ENCODE measurements around the gene FBN3. TPM values are rescaled to one million over a fixed set of nuclear protein-coding genes. Genes with fewer than 3 reads are reported as not detected.
"Not testable (repeated sequence)": the region's sequence is repeated elsewhere in the genome, so short reads cannot be mapped to it uniquely, and the experiment has no call there.

The FBN3 gene
- total RNA-seq (2014; rRNA removed; shearing (Covaris generic)): not detected in 2 replicates

DNA sequence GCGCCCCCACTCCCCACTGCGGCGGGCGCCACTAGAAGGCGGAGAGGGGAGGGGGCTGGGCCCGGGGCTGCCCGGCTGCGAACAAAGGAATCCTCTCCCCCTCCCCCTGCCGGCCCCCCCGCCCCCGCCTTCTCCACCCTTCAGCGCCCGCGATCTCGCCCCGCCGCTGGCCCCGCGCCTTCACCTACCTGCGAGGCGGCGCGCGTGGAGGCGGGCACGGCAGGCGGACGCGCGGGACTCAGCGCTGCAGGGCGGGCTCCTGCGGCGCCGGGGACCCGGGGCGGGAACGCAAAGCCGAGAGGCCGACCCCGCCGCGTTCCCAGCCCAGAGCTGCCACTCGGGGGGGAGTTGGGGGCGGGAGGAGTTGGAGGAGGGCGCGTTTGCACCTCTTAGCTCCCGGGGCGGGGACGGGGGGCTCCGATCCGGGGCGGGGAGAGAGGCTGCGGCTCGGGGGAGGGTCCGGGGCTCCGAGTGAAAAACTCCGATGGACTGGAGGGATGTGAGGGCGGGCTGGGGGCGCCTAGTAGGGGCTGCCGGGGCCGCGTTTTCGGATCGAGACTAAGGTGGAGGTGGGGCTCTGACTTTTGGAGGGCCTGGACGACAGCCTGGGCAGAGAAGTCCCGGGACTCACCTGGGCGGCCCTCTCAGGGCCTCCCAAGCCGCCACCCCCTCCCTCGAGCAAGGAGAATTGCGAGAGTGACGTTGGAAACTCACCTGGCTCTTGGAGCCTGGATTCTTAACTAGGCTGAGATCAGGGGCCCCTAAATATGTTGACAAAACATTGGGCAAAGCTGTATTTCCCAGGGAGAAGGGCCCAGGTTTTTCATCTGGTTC, at the start of gene FBN3:
FBN3 (minus strand) TSS at position 332 of the 834 bp plus-strand sequence. CDS start 2,112 bp downstream, outside the sequence.
- Histone ChIP-seq H3K36me3 (no peaks in the 10 kb centered on the region), H3K4me3 (no peak within 1 kb of the TSS), H3K27ac (no peak within 1 kb of the TSS), H3K9me3 (replicated peaks) (no peaks in the 10 kb centered on the region), H3K27me3 (replicated peaks) (peaks cover 54% of the 10 kb centered on the region), H3K4me1 (replicated peaks) (no peaks in the 10 kb centered on the region)
- DNase-seq (ENCODE audit: low read depth in 1 of 2, low spot score in 2 of 2): no peak

DNA sequence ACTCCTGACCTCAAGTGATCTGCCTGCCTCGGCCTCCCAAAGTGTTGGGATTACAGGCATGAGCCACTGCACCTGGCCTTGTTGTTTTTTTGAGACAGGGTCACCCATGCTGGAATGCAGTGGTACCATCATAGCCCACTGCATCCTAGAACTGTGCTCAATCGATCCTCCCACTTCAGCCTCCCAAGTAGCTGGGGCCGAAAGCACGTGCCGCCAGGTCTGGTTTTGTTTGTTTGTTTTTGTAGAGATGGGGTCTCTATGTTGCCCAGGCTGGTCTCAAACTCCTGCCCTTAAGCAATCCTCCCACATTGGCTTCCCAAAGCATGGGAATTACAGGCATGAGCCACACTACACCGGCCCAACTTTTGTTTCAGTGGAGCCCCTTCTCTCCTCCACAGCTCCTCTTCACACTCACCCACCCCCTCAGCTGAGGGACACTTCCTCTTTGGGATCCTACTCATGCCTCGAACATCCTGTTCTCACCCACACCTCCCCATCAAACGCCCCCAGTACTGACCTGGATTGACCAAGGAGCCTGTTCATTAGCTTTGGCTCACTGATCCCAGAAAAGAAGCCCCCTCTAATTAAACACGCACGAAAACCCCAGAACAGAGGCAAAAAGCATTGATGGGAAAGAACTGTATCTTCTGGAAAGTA, 47.0 kb upstream of the FBN3 start:
- DNase-seq (ENCODE audit: low read depth in 1 of 2, low spot score in 2 of 2): no peak
- H3K36me3 ChIP-seq: no peaks in the 10 kb centered on the region
- no peak overlapping the region for H3K27ac ChIP-seq

DNA sequence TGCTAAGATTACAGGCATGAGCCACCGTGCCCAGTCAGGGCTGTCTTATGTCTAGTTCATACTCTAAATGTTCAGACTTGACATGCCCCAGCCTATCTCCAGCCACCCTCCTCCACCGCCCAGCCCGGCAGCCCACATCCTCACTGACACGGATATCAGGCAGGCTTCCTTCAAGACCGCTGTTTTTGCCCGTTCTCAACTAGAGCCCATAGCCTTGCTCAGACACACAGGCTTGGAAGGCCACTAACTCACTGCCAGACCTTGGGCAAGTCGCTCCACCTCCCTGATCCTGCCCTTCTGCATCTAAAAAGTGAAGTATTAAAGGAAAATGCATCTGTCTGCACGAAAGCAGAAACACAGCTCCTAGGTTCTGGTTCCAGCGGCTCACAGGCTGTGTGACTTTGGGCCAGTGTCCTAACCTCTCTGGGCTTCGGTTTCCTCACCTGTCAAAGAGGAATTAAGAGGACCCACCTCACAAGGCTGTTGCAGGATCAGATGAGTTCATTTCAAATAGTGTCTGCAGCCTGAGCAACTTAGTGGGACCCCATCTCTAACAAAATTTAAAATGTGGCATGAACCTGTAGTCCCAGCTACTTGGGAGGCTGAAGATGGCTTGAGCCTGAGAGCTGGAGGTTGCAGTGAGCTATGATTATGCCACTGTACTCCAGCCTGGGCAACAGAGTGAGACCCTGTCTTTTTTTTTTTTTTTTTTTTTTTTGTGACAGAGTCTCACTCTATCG, 45.3 kb upstream of the FBN3 start:
- Histone ChIP-seq H3K36me3 (no peaks in the 10 kb centered on the region), H3K27ac (no peak overlapping the region), H3K27me3 (replicated peaks) (no peaks in the 10 kb centered on the region), H3K9me3 (replicated peaks) (no peaks in the 10 kb centered on the region), H3K4me1 (replicated peaks) (no peaks in the 10 kb centered on the region), H3K4me3 (no peak overlapping the region)
- DNase-seq (ENCODE audit: low read depth in 1 of 2, low spot score in 2 of 2): no peak

More for the DNA sequence above, 47.0 kb upstream of the FBN3 start:
- Histone ChIP-seq H3K4me1 (replicated peaks) (no peaks in the 10 kb centered on the region), H3K27me3 (replicated peaks) (peaks cover 2% of the 10 kb centered on the region), H3K9me3 (replicated peaks) (no peaks in the 10 kb centered on the region), H3K4me3 (no peak overlapping the region)

DNA sequence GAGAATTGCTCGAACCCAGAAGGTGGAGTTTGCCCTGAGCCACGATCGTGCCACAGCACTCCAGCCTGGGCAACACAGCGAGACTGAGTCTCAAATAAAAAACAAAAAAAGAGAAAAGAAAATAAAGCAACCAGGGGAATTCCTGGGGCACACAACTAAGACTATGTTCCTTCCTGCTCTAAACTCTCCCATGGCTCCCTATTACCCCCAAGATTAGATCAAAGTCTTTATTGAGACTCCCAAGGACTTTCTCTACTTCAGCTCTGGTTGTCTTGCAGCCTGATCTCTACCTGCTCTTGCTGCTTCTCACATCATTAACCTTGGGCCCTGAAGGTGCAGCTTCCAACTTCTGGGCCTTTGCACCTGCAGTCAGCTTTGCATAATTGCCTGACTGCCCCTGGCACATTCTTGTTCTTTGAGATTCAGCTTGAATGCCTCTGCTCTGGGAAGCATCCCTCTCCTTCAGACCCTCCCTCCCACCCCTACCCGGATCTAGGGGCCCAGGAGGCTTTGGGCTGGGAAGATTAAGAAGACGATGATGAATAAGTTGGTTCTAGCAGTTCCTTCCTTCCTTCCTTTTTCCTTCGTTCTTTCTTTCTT, 42.9 kb upstream of the FBN3 start:
- no peaks in the 10 kb centered on the region for H3K36me3 ChIP-seq

DNA sequence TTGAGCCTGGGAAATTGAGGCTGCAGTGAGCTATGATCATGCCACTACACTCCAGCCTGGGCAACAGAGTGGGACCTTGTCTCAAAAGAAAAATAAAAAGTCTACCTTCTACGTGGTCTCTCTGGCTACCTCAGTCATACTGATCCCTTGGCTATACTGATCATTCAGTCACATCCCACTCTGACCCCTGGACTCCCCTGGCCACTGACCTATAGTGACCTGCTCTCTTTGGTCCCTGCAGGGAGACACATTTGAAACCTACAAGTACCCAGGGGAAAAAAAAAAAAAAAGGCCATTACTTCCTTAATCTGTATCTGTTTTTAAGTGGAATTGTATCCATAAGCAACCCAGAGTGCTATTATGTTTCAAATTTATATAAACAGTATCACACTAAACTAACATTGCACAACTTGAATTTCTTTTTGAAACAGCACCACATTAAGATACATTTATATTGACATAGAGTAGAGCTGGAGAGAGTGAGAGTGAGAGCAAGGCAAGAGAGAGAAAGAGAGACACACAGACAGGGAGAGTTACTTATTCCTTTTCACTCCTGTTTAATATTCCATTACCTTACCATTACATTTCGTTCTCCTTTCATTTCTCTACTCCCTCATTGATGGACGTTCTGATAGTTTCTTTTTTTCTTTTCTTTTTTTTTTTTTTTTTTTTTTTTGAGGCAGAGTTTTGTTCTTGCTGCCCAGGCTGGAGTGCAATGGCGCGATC, 36.1 kb upstream of the FBN3 start:
- no peak for DNase-seq (ENCODE audit: low read depth in 1 of 2, low spot score in 2 of 2)
- H3K4me3 ChIP-seq: no peak overlapping the region
- no peaks in the 10 kb centered on the region for H3K9me3 ChIP-seq (replicated peaks)
- no peaks in the 10 kb centered on the region for H3K36me3 ChIP-seq
- H3K27ac ChIP-seq: no peak overlapping the region
- H3K27me3 ChIP-seq (replicated peaks): no peaks in the 10 kb centered on the region; the same call in 1 of the 2 replicates
- no peaks in the 10 kb centered on the region for H3K4me1 ChIP-seq (replicated peaks)

More for the DNA sequence above, 42.9 kb upstream of the FBN3 start:
- H3K27ac ChIP-seq: no peak overlapping the region
- no peaks in the 10 kb centered on the region for H3K9me3 ChIP-seq (replicated peaks)
- H3K27me3 ChIP-seq (replicated peaks): no peaks in the 10 kb centered on the region; the same call in 1 of the 2 replicates
- H3K4me3 ChIP-seq: no peak overlapping the region
- DNase-seq (ENCODE audit: low read depth in 1 of 2, low spot score in 2 of 2): no peak
- H3K4me1 ChIP-seq (replicated peaks): no peaks in the 10 kb centered on the region

DNA sequence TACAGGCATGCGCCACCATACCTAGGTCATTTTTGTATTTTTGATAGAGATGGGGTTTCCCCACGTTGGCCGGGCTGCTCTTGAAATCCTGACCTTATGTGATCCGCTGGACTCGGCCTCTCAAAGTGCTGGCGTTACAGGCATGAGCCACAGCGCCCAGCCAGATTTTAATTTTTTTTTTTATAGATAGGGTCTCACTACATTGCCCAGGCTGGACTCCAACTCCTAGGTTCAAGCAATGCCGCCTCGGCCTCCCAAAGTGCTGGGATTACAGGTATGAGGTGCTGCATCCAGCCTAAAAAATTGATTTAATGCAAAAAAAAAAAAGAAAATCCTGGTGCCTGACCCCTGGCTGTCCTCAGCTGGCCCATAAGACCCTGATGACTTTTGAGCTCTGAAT, 34.9 kb upstream of the FBN3 start:
- Histone ChIP-seq H3K4me1 (replicated peaks) (no peaks in the 10 kb centered on the region), H3K27me3 (replicated peaks) (peaks cover 5% of the 10 kb centered on the region; the same call in 1 of the 2 replicates), H3K9me3 (replicated peaks) (no peaks in the 10 kb centered on the region), H3K36me3 (no peaks in the 10 kb centered on the region), H3K4me3 (no peak overlapping the region), H3K27ac (no peak overlapping the region)
- DNase-seq (ENCODE audit: low read depth in 1 of 2, low spot score in 2 of 2): no peak

DNA sequence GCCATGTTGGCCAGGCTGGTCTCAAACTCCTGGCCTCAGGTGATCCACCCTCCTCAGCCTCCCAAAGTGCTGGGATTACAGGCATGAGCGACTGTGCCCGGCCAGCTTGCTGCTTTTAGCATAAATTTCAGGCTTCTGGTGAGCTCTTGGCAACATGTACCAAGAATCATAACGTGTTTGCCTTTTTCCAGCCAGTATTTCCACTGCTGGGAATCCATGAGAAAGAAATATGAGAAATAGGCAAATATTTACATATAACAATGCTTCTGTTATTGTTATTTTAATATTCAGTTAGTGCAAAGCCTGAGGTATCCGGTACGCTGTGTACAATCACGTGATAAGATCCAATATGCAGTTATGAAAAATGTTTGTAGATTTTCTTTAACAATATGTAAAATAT, 30.6 kb upstream of the FBN3 start:
- Histone ChIP-seq H3K27me3 (replicated peaks) (peaks cover 20% of the 10 kb centered on the region), H3K4me1 (replicated peaks) (no peaks in the 10 kb centered on the region), H3K4me3 (no peak overlapping the region), H3K27ac (no peak overlapping the region), H3K9me3 (replicated peaks) (no peaks in the 10 kb centered on the region), H3K36me3 (no peaks in the 10 kb centered on the region)
- DNase-seq (ENCODE audit: low read depth in 1 of 2, low spot score in 2 of 2): no peak

DNA sequence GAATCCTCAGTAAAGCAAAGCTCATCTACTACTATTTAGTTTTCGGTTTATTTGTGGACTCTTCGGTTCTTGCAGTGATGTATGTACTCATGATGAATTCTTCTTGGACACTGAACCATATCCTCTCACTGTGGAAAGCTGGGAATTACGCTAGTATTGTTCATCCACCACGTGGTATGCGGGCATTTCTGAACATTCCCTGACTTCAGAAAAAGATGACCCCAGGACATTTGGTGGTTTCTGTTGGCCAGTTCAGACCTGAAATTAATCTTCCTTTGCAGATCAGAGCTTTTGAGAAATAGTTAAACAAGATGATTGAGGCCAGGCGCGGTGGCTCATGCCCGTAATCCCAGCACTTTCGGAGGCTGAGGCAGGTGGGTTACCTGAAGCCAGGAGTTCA, 25.3 kb upstream of the FBN3 start:
- H3K4me1 ChIP-seq (replicated peaks): no peaks in the 10 kb centered on the region
- no peak overlapping the region for H3K27ac ChIP-seq
- no peaks in the 10 kb centered on the region for H3K36me3 ChIP-seq
- no peaks in the 10 kb centered on the region for H3K9me3 ChIP-seq (replicated peaks)
- H3K4me3 ChIP-seq: no peak overlapping the region
- peaks cover 21% of the 10 kb centered on the region for H3K27me3 ChIP-seq (replicated peaks)
- DNase-seq (ENCODE audit: low read depth in 1 of 2, low spot score in 2 of 2): no peak

DNA sequence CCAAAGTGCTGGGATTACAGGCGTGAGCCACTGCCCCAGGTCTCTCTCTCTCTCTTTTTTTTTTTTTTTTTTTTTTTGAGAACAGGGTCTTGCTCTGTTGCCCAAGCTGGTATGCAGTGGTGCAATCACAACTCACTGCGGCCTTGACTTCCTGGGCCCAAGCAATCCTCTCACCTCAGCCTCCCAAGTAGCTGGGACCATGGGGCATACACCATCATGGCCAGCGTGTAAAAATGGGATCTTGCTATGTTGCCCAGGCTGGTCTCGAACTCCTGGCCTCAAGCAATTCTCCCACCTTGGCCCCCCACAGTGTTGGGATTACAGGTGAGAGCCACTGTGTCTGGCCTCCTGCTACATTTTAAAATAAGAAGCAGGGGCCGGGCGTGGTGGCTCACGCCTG, 19.1 kb upstream of the FBN3 start:
- no peaks in the 10 kb centered on the region for H3K9me3 ChIP-seq (replicated peaks)
- DNase-seq (ENCODE audit: low read depth in 1 of 2, low spot score in 2 of 2): no peak
- peaks cover 4% of the 10 kb centered on the region; the same call in 1 of the 2 replicates for H3K27me3 ChIP-seq (replicated peaks)
- H3K4me3 ChIP-seq: no peak overlapping the region
- no peaks in the 10 kb centered on the region for H3K36me3 ChIP-seq
- no peak overlapping the region for H3K27ac ChIP-seq
- H3K4me1 ChIP-seq (replicated peaks): no peaks in the 10 kb centered on the region

DNA sequence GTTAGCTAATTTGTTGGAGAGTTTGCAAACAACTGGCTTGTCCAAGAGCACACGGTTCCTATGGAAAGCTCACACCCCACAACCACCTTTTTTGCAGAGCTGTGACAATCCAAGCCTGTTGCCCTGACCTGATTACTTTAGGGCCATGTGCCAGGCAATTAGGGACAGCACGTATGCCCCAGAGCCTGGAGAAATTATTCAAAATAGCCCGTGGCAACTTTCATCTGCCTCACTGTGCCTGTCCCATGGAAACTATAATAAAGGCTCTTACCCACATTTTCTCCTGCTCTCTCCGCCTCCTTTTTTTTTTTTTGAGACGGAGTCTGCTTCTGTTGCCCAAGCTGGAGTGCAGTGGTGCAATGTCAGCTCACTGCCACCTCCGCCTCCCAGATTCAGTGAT, 18.6 kb upstream of the FBN3 start:
- no peaks in the 10 kb centered on the region for H3K36me3 ChIP-seq
- H3K4me3 ChIP-seq: no peak overlapping the region
- H3K4me1 ChIP-seq (replicated peaks): no peaks in the 10 kb centered on the region
- H3K27ac ChIP-seq: no peak overlapping the region
- no peaks in the 10 kb centered on the region for H3K9me3 ChIP-seq (replicated peaks)
- DNase-seq (ENCODE audit: low read depth in 1 of 2, low spot score in 2 of 2): no peak
- peaks cover 4% of the 10 kb centered on the region; the same call in 1 of the 2 replicates for H3K27me3 ChIP-seq (replicated peaks)

DNA sequence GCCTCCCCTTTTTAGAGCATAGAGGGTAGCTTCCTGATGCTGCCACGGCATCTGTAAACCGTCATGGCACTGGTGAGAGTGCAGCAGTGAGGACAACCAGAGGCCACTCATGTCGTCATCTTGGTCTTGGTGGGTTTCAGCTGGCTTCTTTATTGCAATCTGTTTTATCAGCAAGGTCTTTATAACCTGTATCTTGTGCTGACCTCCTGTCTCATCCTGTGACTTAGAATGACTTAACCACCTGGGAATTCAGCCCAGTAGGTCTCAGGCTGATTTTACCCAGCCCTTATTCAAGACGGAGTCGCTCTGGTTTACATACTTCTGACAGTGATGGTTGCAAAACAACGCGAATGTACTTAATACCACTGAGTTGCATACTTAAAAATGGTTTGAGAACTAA, 14.4 kb upstream of the FBN3 start:
- no peaks in the 10 kb centered on the region for H3K4me1 ChIP-seq (replicated peaks)
- no peaks in the 10 kb centered on the region for H3K9me3 ChIP-seq (replicated peaks)
- H3K27ac ChIP-seq: no peak overlapping the region
- H3K27me3 ChIP-seq (replicated peaks): peaks cover 4% of the 10 kb centered on the region; the same call in 1 of the 2 replicates
- no peaks in the 10 kb centered on the region for H3K36me3 ChIP-seq
- no peak overlapping the region for H3K4me3 ChIP-seq
- DNase-seq (ENCODE audit: low read depth in 1 of 2, low spot score in 2 of 2): no peak

DNA sequence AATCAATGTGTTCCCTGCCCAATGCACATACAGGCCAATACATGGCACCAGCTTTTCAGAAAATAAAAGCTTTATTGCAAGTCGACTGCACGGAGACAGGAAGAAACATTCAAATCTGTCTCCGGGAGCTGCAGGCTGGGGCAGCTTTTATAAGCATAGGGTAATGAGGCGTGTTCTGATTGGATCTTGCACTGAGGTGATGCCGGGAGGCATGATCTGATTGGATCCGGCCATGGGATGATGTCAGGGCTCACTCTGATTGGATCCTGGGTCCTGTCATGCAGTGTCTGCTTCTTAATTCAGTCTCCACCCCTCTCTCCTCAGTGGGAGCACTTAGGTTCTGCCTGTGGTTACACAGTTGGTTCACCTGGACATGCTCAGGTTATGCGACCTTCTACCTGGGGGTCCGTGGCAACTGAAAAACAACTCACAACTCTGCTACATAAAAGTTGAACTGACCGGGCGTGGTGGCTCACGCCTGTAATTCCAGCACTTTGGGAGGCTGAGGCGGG, 11.8 kb upstream of the FBN3 start:
- Histone ChIP-seq H3K36me3 (no peaks in the 10 kb centered on the region), H3K4me1 (replicated peaks) (no peaks in the 10 kb centered on the region), H3K27ac (no peak overlapping the region), H3K27me3 (replicated peaks) (peaks cover 4% of the 10 kb centered on the region; the same call in 1 of the 2 replicates), H3K9me3 (replicated peaks) (no peaks in the 10 kb centered on the region), H3K4me3 (no peak overlapping the region)
- no peak for DNase-seq (ENCODE audit: low read depth in 1 of 2, low spot score in 2 of 2)

DNA sequence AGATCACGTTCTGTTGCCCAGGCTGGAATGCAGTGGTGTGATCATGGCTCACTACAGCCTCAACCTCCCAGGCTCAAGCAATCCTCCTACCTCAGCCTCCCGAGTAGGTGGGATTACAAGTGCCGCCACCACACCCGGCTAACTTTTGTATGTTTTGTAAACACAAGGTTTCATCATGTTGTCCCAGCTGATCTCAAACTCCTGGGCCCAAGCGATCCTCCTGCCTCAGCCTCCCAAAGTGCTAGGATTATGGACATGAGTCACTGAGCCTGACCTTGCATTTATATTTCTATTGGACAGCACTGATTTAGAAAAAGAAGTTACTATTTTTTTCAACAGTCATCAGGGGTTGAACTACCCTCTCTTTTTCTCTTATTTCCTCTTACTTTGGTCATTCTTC, 9.9 kb upstream of the FBN3 start:
- not testable (repeated sequence) for DNase-seq (ENCODE audit: low read depth in 1 of 2, low spot score in 2 of 2); H3K36me3 ChIP-seq; H3K4me3 ChIP-seq; H3K4me1 ChIP-seq (replicated peaks); H3K27ac ChIP-seq; H3K27me3 ChIP-seq (replicated peaks); H3K9me3 ChIP-seq (replicated peaks)

Measured in SJSA1 (cell line).